GM18505 (cell line): ENCODE results near the gene PARP1.

Experiments used
- ATAC-seq: cut with Tn5 transposase; IDR thresholded peaks from one replicate; pipeline ENCODE4 v1.9.1; 2021; ENCODE audit not compliant: unreplicated experiment
- POLR2A ChIP-seq: IDR thresholded peaks from 4 replicates; pipeline ENCODE4 v1.6.1; 2011; ENCODE audit warnings: borderline replicate concordance; ENCODE audit not compliant: insufficient read depth, insufficient read length; ENCODE audit errors: extremely low read depth

Gene PARP1

DNA sequence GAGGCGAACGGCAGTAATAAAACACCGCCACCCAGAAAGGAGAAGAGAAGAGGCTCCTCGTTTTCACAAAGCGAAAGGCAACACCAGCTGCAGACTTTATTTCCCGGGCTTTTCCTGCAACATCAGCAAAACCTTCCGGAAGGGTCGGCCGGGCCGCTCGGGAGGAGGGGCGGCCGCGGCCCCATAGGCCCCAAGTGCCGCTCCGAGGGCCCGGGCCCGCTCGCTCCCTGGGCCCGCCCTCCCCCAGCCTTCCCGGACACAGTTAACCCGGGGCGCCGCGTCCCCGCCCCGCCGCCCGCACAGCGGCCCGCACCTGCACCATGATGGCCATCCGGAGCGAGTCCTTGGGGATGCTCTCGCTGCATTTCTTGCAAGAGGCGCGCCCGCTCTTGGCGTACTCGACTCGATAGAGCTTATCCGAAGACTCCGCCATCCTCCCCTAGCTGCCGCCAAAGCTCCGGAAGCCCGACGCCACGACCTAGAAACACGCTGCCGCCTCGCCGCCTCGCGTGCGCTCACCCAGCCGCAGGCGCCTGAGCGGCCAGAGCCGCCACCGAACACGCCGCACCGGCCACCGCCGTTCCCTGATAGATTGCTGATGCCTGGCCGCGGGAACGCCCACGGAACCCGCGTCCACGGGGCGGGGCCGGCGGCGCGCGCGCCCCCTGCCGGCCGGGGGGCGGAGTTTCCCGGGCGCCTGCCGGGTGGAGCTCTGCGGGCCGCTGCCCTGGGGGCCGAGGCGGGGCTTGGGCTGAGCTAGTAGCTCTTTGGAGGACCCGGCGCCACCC lies at the start of gene PARP1:
Gene PARP1 (minus strand): TSS at position 597 of the 788 bp plus-strand sequence. CDS start 164 bp downstream, at position 433.
- TF ChIP-seq POLR2A: peak; percentile 91
- ATAC-seq: peak; percentile 79

DNA sequence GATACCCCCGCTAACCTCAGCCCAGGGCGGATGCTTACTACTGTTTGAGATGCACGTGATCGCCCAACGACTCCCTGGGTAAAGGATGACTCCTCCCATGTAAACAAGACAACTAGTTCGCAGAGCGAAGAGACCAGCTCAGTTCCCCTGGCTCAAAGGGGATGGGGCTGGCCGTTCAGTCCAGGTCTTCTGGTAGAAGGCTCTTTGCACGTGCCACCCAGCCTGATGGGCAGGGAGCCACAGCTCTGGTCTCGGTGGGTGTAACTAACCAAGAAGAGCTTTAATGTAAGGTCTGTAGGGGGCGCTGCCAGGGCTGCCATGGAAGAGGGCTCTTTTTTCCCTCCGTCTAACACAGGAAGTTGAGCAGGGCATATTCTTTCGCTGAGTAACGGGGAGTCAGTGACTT lies 49.4 kb upstream of the PARP1 start:
- TF ChIP-seq POLR2A: no peak
- ATAC-seq: no peak

DNA sequence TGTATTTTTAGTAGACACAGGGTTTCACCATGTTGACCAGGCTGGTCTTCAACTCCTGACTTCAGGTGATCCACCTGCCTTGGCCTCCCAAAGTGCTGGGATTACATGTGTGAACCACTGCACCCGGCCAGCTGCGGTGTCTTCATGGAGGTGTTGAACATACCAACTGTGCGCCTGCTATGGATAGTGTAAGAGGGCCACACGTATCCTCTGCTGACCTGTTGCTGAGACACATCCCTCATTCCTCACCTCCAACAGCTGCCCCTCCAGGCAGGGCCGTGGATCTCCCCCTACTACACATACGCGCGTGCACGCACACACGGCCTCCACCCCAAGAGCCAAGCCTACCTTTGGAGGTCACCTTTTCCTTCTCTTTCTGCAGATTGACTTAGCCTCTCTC lies 48.0 kb upstream of the PARP1 start:
- no peak for ATAC-seq
- TF ChIP-seq POLR2A: no peak

DNA sequence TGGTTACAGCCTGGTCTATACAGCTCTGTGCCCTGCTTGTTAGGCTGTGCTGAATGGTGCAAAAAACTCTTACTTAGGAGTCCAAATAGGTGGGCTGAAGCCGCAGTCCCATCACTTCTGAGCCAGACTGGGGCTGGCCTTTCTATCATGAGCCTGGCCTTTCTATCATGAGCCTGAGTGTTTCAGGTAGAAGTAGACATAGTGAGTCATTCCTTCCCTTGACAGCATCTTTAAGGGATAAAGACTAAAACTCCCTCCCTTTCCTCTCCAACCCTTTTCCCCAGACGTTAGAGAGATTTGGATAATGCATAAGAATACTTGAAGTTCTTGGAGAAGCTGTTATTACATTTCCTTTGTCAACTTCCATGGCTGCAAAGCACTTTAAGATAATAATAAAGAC lies 46.5 kb upstream of the PARP1 start:
- no peak for TF ChIP-seq POLR2A
- ATAC-seq: no peak

DNA sequence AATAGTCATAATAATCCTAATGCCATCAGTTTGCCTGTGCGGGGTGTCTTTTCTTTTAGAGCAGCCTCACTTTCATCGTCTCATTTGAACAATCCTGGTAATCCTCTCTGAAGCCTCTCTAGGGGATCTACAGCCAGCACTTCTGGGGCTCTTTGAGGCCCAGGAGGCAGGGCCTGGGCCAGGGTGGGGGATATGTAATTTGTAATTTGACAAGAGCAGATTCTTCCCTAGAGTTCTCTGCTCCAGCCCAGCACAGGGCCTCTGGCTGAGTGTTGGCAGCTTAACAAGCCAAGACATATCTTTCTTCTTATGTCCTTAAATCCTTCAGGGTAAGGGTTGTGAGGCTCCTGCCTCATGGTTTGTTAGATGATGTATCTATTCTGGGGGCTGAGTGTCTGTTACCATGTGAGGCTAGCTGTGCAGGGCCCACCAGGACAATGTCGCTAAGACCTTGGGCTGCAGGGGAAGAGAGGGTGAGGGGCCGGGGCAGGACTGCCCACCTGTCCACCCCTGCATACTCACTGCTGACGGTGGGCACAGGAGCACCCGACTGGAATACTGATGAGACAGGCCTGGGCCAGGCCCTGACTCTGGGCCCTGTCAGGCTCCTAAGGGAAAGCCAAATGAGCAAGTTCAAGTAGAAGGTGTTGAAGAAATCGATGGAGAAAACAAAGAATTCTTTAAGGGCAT lies 45.3 kb upstream of the PARP1 start:
- ATAC-seq: no peak
- no peak for TF ChIP-seq POLR2A

DNA sequence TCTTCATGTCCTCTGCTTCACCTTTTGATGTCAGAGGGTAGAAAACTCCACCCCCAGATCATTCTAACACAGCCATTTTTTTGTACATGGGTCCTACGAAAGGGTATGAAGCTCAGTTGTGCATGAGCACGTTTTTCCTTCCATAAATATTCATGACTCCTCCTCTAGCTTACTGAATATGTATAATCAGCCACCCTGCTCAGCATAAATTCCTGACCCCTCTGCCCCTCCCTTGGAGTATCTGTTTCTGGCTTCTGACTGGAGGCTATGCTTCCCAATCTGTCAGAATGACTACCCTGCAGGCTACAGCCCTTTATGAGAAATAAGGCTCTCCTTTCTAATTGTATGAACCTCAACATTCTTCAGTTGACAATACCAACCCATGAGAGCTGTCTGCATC lies 42.8 kb upstream of the PARP1 start:
- no peak for ATAC-seq
- TF ChIP-seq POLR2A: no peak

DNA sequence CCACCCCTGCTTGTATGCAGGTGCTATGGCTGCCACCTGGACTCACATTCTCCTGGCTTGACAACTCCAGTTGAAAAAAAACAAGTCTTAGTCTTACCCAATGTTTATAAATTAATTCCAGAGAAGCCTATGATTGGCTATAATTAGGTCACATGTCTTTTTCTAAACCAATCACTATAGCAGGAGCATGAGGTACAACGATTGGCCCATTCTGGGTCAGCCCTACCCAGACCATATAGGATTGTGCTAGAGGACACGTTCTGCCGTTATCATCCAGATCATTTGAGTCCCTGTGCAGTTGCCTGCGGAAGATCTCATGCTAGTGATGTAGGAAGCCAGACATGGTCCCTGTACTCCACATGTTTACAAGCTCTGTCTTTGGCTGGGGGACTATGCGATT lies 41.9 kb upstream of the PARP1 start:
- no peak for TF ChIP-seq POLR2A
- ATAC-seq: no peak

DNA sequence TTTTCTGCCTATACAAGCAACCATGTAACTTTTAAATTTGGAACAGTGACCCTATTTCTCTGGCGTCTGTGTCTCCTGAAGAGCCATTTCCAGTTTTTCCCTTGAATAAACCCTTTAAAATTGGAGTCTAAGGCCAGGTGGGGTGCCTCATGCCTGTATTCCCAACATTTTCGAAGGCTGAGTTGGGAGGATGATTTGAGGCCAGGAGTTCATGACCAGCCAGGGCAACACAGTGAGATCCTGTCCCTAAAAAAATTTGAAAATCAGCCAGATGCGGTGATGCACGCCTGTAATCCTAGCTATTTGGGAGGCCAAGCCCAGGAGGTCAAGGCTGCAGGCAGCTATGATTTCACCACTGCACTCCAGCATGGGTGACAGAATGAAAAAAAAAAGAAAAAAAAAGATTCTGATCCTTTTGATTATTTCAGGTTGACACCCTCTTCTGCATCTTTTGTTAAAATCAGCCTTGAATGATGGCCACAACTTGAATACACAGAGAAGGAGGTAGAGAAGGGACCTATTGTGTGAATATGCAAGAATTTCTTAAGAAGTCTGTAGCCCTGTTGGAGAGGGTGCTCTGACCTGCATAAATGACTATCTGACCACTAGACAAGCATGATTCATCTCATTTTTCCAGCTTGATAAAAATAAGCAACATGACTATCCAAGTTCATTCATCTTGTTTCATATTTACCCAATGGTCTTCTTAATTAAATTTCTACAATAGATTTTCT lies 40.2 kb upstream of the PARP1 start:
- no peak for ATAC-seq
- no peak for TF ChIP-seq POLR2A

DNA sequence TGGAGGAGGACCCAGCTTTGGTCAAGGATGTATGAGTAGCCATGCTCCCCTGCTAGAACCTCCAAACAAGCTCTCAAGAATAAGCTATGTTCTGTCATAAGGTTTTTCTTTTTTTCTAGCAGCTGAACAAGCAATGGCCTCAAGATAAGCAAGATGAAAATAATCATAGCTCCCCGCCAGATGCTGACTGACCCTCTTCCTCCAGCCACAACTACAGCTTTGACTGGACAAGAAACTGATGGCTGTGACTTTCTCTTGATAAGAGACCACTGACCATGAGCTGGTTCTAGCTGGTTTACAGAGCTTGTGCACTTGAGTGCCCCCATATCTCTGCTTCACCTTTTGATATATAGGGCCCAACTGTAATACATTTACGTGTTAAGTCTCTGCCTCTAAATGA lies 38.2 kb upstream of the PARP1 start:
- TF ChIP-seq POLR2A: no peak
- ATAC-seq: no peak

DNA sequence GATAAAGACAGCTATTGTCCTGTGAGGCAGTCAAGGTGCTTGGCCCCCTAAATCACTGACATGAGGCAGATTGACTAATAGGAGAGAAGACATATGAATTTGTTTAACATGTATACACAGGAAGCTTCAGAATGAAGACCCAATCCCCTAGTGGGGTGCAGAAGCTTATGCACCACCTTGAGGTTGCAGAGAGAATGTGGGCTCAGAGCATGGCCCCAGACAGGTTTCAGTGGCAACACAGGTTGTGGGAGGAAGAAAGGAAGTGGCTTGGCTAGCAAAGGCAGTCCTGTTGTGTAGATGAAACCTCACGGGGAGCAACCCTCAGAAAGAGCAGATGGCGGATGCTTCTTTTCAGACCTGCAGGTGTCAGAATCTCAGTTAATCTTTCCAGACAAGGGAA lies 37.0 kb upstream of the PARP1 start:
- TF ChIP-seq POLR2A: no peak
- ATAC-seq: peak; percentile 99

DNA sequence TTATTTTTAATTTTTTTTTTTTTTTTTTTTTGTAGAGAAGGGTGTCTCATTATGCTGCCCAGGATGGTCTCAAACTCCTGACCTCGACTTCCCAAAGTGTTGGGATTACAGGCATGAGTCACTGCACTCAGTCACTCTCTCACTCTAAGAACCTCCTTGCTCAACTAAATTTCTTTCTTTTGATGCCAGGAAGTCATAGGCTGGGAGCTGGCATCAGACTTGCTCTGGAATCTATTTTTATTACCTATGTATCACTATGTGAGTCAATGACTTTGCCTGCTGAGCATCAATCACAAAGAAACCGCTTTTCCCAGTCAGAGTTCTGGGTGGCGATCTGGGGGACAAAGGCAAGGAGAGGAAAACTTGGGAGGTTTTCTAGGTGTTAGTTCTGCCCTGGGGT lies 35.5 kb upstream of the PARP1 start:
- ATAC-seq: no peak
- TF ChIP-seq POLR2A: no peak

DNA sequence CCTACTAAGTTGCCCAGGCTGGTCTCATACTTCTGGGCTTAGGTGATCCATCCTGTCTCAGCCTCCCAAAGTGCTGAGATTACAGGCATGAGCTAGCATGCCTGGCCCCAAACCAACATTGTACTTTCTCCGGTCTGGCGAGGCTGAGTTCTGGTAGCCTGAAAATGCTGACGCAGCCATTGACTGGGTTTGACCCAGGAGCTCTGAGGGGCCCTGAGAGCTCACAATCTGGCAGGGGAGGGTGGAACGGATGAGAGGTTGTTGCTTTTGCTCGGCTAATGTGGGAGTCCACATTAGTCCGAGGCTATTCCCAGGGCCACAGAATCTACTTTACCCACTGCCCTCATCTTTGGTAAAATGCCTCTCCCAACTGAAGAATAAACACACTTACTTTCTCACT lies 35.1 kb upstream of the PARP1 start:
- no peak for TF ChIP-seq POLR2A
- ATAC-seq: no peak

DNA sequence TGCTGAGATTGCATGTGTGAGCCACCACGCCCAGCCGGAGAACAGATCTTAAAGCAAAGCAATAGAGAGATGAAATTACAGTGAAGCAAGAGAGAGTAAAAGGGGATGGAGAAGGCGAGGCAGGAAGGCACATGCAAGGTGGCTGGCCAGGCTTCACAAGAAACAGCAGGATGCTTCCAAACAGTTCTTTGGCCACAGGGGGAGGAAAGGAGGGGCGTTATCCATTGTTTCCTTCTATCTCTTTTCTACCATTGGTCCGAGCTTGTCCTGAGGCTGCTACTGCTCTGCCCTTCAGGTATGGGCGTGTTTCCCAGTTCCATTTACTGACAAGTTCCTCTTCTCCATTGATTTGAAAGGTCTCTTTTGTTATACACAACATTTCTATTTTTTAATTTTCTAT lies 33.7 kb upstream of the PARP1 start:
- ATAC-seq: no peak
- TF ChIP-seq POLR2A: no peak
